MM.1S (cell line): ENCODE measurements around the gene COPE.

ENCODE experiments used
- DNase-seq: peaks from one replicate; pipeline ENCODE4 v3.0.0-alpha.2; 2015
- H2AFZ ChIP-seq: fragments of 300-600 bp; sonication (generic); 2 replicates; pipeline ENCODE4 v1.6.0; 2016; ENCODE audit warnings: antibody characterized with exemption, low read length
- H3F3A ChIP-seq: fragments of 300-600 bp; sonication (generic); 2 replicates; pipeline ENCODE4 v1.6.1; 2016; ENCODE audit warnings: mild to moderate bottlenecking, antibody characterized with exemption, low read length, moderate library complexity, mixed read lengths; ENCODE audit not compliant: insufficient read depth
- H3K27ac ChIP-seq: fragments of 300-600 bp; sonication (generic); 2 replicates; pipeline ENCODE4 v1.5.1; 2016; ENCODE audit warnings: mild to moderate bottlenecking, low read length
- H3K27me3 ChIP-seq: fragments of 300-600 bp; sonication (generic); replicated peaks from 2 replicates; pipeline ENCODE4 v1.6.0; 2016; ENCODE audit warnings: low read length; ENCODE audit not compliant: insufficient read depth
- H3K36me3 ChIP-seq: fragments of 300-600 bp; sonication (generic); replicated peaks from 2 replicates; pipeline ENCODE4 v1.6.1; 2016; ENCODE audit warnings: mild to moderate bottlenecking, low read length, mixed read lengths; ENCODE audit not compliant: insufficient read depth
- H3K4me1 ChIP-seq: fragments of 300-600 bp; sonication (generic); 2 replicates; pipeline ENCODE4 v1.6.1; 2016; ENCODE audit warnings: low read length, mixed read lengths
- H3K4me2 ChIP-seq: fragments of 300-600 bp; sonication (generic); 2 replicates; pipeline ENCODE4 v1.6.0; 2016; ENCODE audit warnings: low read depth, low read length
- H3K4me3 ChIP-seq: fragments of 300-600 bp; sonication (generic); 2 replicates; pipeline ENCODE4 v1.5.1; 2016; ENCODE audit warnings: low read length, mixed read lengths
- H3K79me2 ChIP-seq: fragments of 300-600 bp; sonication (generic); 2 replicates; pipeline ENCODE4 v1.6.1; 2016; ENCODE audit warnings: mixed run types, low read length, mixed read lengths
- H3K9ac ChIP-seq: fragments of 300-600 bp; sonication (generic); 2 replicates; pipeline ENCODE4 v1.6.1; 2016; ENCODE audit warnings: low read length, mixed read lengths
- H3K9me2 ChIP-seq: fragments of 300-600 bp; sonication (generic); replicated peaks from 2 replicates; pipeline ENCODE4 v1.6.1; 2016; ENCODE audit warnings: mild to moderate bottlenecking, low read length, mixed read lengths; ENCODE audit not compliant: insufficient read depth
- H3K9me3 ChIP-seq: fragments of 300-600 bp; sonication (generic); replicated peaks from 2 replicates; pipeline ENCODE4 v1.6.1; 2016; ENCODE audit warnings: mild to moderate bottlenecking, low read length, mixed read lengths; ENCODE audit not compliant: insufficient read depth
- H4K20me1 ChIP-seq: fragments of 300-600 bp; sonication (generic); 2 replicates; pipeline ENCODE4 v1.6.1; 2016; ENCODE audit warnings: mild to moderate bottlenecking, low read length, moderate library complexity, mixed read lengths; ENCODE audit not compliant: insufficient read depth
- EZH2 ChIP-seq: fragments of 300-600 bp; sonication (generic); optimal IDR thresholded peaks from 2 replicates; pipeline ENCODE3; 2017; ENCODE audit warnings: low read depth, mild to moderate bottlenecking, antibody characterized with exemption, low read length, mixed read lengths
- EZH2phosphoT487 ChIP-seq: fragments of 300-600 bp; sonication (generic); IDR thresholded peaks from 2 replicates; pipeline ENCODE4 v1.6.1; 2018; ENCODE audit warnings: antibody characterized with exemption, low read length
- TF ChIP-seq, protein P1 (sequence below): fragments of 300-600 bp; sonication (generic); IDR thresholded peaks from 2 replicates; pipeline ENCODE4 v1.5.1; 2016; ENCODE audit warnings: antibody characterized with exemption, low read length, mixed read lengths

The COPE gene

DNA sequence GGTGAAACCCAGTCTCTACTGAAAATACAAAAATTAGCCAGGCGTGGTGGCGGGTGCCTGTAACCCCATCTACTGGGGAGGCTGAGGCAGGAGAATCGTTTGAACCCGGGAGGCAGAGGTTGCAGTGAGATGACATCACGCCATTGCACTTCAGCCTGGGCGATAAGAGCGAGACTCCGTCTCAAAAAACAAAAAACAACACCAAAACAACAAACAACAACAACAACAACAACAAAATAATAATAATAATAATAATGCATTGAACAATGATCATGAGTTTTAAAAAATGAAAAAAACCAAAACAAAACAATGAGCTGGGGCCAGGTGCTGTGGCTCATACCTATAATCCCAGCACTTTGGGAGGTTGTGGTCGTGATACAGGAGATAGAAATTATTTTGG, 44.9 kb upstream of the COPE start:
- no peaks in the 10 kb centered on the region for H3K79me2 ChIP-seq
- no peaks in the 10 kb centered on the region for H3K9me2 ChIP-seq
- no peak overlapping the region for H3K27ac ChIP-seq
- H2AFZ ChIP-seq, result no peak overlapping the region
- no peaks in the 10 kb centered on the region for H3F3A ChIP-seq
- no peak for DNase-seq
- H3K4me1 ChIP-seq, result no peaks in the 10 kb centered on the region
- no peaks in the 10 kb centered on the region for H3K9me3 ChIP-seq
- H4K20me1 ChIP-seq, result no peaks in the 10 kb centered on the region
- TF ChIP-seq, protein P1, sequence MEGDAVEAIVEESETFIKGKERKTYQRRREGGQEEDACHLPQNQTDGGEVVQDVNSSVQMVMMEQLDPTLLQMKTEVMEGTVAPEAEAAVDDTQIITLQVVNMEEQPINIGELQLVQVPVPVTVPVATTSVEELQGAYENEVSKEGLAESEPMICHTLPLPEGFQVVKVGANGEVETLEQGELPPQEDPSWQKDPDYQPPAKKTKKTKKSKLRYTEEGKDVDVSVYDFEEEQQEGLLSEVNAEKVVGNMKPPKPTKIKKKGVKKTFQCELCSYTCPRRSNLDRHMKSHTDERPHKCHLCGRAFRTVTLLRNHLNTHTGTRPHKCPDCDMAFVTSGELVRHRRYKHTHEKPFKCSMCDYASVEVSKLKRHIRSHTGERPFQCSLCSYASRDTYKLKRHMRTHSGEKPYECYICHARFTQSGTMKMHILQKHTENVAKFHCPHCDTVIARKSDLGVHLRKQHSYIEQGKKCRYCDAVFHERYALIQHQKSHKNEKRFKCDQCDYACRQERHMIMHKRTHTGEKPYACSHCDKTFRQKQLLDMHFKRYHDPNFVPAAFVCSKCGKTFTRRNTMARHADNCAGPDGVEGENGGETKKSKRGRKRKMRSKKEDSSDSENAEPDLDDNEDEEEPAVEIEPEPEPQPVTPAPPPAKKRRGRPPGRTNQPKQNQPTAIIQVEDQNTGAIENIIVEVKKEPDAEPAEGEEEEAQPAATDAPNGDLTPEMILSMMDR, result no peak
- no peak for TF ChIP-seq EZH2phosphoT487
- no peak for TF ChIP-seq EZH2
- H3K4me3 ChIP-seq, result no peak overlapping the region
- H3K4me2 ChIP-seq, result no peak overlapping the region
- no peak overlapping the region for H3K9ac ChIP-seq
- H3K36me3 ChIP-seq, result no peaks in the 10 kb centered on the region
- H3K27me3 ChIP-seq, result no peaks in the 10 kb centered on the region

DNA sequence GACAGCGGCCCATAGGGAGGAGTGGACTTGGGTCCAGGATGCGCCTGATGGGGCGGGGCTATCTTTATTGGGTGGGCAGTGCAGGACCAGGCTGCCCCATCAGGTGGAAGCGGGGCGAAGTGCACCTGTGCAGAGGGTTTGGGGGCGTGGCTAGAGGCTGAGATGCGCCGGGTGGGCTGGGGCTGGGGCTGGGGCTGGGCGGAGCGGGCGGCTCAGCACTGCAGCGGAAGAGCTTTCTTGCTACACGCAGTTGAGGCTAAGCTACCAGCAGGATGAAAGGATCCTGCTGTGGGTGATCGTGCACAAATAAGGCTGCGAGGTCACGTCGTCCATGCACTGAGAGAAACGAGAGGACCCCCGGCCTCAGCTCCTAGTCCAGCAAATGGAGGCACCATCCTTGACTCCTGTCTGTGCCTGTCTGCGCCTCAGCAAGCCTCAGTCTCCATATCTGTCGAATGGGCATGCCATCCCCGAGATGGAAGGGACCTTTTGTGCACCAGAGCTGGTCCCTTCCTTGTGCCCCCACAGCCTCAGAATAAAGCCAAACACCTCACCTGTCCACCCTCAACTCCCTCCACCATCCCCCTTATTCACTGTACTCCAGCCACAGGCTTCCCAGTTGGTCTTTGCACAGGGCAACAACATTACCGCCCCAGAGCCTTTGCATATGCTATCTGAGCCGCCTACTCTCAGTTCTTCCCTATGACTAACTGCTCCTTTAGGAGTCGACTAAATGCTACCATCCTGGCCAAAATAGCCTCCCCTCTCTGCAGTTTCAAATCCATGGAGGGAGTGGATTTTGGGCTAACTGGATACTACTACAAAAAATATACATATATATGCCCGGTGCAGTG, 42.8 kb upstream of the COPE start:
- Histone ChIP-seq H3K9ac (no peak overlapping the region), H3K4me3 (no peak overlapping the region), H3K9me3 (no peaks in the 10 kb centered on the region), H3K79me2 (no peaks in the 10 kb centered on the region), H3K4me1 (no peaks in the 10 kb centered on the region), H4K20me1 (no peaks in the 10 kb centered on the region), H3K27me3 (no peaks in the 10 kb centered on the region), H3K36me3 (no peaks in the 10 kb centered on the region), H2AFZ (no peak overlapping the region), H3F3A (no peaks in the 10 kb centered on the region), H3K4me2 (no peak overlapping the region), H3K27ac (no peak overlapping the region), H3K9me2 (no peaks in the 10 kb centered on the region)
- DNase-seq, result no peak
- no peak for TF ChIP-seq EZH2

DNA sequence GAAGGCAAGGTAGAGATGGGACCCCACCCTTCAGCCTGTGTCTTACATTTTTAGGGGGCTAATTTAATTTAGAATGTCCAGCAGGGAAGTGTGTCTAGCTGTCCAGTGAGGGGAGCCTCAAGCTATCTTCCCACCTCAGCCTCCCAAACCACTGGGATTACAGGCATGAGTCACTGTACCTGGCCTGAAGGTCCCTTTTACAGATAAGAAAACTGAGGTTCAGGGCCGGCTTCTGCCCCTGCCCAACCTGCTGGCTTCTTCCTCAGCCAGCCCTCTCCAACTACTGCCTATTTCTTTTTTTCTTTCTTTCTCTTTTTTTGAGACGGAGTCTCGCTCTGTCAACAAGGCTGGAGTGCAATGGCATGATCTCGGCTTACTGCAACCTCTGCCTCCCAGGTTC, 41.2 kb upstream of the COPE start:
- Histone ChIP-seq H3K4me3 (no peak overlapping the region), H3K36me3 (no peaks in the 10 kb centered on the region), H4K20me1 (no peaks in the 10 kb centered on the region), H3K27me3 (no peaks in the 10 kb centered on the region), H3K9me2 (no peaks in the 10 kb centered on the region), H3F3A (no peaks in the 10 kb centered on the region), H3K79me2 (no peaks in the 10 kb centered on the region), H3K4me2 (no peak overlapping the region), H3K9me3 (no peaks in the 10 kb centered on the region), H3K4me1 (no peaks in the 10 kb centered on the region), H3K9ac (no peak overlapping the region), H3K27ac (no peak overlapping the region), H2AFZ (no peak overlapping the region)
- DNase-seq, result no peak
- no peak for TF ChIP-seq EZH2
- no peak for TF ChIP-seq EZH2phosphoT487
- TF ChIP-seq, protein P1, result no peak

DNA sequence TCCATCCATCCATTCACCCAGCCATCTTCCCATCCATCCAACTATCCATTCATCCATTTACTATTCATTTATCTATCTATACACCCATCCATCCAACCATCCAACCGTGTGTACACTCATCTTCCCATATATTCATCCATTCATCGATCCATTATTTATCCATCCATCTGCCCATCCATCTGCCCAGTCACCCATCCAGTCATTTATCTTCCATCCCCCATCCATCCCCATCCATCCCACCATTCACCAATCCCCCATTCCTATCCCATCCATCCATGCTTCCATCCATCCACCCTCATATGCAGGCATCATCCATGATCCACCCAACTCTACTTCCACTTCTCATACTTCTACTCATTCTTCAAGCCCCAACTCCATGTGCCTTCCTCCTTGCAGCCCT, 35.9 kb upstream of the COPE start:
- Histone ChIP-seq H3K9me3 (no peaks in the 10 kb centered on the region), H3K4me2 (no peak overlapping the region), H3K4me1 (peaks cover 6% of the 10 kb centered on the region), H3K4me3 (no peak overlapping the region), H3K9me2 (no peaks in the 10 kb centered on the region), H3K9ac (no peak overlapping the region), H3K27me3 (no peaks in the 10 kb centered on the region), H3K27ac (no peak overlapping the region), H4K20me1 (no peaks in the 10 kb centered on the region), H3K36me3 (no peaks in the 10 kb centered on the region), H3K79me2 (no peaks in the 10 kb centered on the region), H2AFZ (no peak overlapping the region), H3F3A (no peaks in the 10 kb centered on the region)
- no peak for DNase-seq
- no peak for TF ChIP-seq EZH2
- TF ChIP-seq EZH2phosphoT487, result no peak
- TF ChIP-seq, protein P1, result no peak
